HT-29 (cell line): Measurements from ENCODE around the gene NKAIN4. TPM values are rescaled to one million over a fixed set of nuclear protein-coding genes. Genes with fewer than 3 reads are reported as not detected.
"Not testable (repeated sequence)": the region's sequence is repeated elsewhere in the genome, so short reads cannot be mapped to it uniquely, and the experiment has no call there.

Experiments used
- DNase-seq: peaks from one replicate; pipeline ENCODE4 v3.0.0-alpha.2; 2015; ENCODE audit warnings: low spot score
- total RNA-seq: library from RNA; depleted of rRNA; stranded (reverse); fragments of >200 nt; shearing (Covaris generic); gene quantifications from 2 replicates; pipeline ENCODE4 v1.2.3, GENCODE V29; 2014

Gene NKAIN4
- total RNA-seq, 1 experiment from 2014 or later, result not detected

DNA sequence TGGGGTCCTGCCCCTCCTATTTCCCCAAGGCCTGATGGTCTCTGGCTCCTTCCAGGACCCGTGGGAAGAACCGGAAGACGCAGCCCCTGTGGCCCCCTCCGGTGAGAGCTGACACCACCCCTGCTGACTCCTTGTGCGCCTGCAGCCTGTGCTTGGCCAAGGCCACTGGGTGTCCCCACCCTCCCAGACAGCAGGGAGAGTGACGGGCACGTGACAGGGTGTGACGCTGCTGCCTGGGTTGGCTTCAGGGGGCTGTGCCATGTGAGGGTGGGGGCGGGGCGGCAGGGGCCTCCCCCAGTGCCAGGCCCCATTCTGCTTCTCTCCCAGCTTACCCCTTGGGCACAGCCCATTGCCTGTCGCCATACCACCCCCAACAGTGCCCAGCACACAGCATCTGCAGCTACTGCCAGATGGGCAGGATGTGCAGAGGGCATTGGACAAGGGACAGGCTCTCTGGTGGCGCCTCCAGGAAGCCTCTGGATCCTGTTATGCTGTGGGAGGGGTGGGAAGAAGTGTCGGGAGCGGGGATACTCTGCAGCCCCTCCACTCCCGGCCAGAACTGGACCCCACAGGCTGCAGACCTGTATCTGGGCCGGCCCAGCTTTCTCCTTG, 15.6 kb downstream of the NKAIN4 start:
- DNase-seq, result peak; percentile 30

DNA sequence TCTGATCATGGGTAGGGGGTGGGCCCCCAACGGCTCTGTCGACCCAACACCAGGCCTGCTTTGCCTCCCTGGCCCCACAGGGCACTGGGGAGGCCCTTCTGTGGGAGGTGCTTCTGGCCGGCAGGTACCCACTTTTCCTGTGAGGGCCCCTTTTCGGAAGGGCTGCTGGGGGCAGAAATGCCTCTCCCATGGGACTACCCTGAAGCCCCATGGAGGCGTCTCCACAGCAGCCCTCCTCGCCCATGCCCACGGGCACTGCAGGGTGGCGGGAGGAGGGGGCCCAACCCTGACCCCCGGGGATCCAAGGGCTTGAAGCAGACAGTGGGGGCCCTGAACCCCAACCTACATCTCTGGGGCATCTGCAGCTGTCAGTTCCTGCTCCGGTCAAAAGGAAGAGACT, 16.2 kb downstream of the NKAIN4 start:
- DNase-seq, result no peak

DNA sequence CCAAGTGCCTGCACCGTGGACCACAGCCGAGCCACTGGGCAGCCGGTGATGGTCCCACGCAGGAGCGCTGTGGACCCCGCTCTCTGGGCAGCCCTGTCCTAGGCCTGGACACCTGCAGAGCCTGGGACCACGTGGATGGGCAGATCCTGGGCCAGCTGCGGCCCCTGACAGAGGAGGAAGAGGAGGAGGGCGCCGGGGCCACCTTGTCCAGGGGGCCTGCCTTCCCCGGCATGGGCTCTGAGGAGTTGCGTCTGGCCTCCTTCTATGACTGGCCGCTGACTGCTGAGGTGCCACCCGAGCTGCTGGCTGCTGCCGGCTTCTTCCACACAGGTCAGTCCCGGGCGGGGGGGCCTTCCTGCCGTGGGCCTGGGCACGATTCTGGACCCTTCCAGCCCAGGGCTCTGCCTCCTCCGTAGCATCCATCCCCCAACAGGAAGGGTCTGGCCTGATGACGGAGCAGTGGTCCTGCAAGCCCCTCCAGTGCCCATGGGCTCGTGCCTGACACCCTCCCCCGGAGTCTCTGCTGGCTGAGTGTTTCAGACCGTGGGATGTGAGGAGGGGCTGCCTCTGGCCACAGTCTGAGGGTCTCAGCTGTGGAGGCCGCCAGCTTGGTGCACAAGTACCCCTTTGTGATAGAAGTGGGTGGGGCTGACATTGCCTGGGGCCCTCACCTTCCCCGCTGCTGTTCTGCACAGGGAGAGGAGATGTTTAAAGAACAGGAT, 18.0 kb downstream of the NKAIN4 start:
- DNase-seq, result no peak

DNA sequence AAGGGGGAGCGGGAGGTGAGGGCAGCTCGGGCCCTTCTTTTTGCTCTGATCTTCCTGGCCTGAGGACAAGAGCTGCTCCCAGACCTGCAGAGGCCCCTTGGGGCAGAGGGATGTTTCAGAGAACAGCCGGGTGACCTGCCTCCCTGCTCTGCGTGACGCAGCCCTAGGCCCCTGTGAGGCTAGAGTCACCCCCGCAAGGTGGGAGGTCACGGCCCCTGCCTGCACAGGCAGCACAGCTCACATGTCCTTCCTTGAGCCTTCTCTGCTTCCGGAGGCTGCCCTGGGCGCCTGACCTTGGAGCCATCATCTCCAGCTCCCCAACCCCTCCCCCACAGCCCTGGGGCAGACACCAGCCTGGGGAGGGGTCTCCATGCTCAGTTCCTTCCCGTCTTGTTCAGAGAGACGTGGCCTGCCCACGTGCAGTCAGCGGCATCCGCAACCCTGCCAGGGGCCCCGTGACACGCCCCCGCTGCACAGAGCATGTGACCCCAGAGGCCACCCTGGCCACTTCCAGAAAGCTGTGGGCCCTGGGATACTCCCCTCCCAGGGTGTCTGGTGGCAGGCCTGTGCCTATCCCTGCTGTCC, 18.8 kb downstream of the NKAIN4 start, which contains the start of gene BIRC7:
BIRC7 (plus strand) TSS at position 507 of the 585 bp plus-strand sequence. CDS start 192 bp downstream, outside the sequence.
- no peak for DNase-seq

- DNase-seq, result peak; percentile 80
Observed at GRCh38 chr20:63234693-63235398, 19.4 kb downstream of the NKAIN4 start.

- no peak for DNase-seq
Observed at GRCh38 chr20:63233924-63234323, 20.3 kb downstream of the NKAIN4 start.

GRCh38 chr20:63233061-63233344, 21.3 kb downstream of the NKAIN4 start:
- no peak for DNase-seq

DNA sequence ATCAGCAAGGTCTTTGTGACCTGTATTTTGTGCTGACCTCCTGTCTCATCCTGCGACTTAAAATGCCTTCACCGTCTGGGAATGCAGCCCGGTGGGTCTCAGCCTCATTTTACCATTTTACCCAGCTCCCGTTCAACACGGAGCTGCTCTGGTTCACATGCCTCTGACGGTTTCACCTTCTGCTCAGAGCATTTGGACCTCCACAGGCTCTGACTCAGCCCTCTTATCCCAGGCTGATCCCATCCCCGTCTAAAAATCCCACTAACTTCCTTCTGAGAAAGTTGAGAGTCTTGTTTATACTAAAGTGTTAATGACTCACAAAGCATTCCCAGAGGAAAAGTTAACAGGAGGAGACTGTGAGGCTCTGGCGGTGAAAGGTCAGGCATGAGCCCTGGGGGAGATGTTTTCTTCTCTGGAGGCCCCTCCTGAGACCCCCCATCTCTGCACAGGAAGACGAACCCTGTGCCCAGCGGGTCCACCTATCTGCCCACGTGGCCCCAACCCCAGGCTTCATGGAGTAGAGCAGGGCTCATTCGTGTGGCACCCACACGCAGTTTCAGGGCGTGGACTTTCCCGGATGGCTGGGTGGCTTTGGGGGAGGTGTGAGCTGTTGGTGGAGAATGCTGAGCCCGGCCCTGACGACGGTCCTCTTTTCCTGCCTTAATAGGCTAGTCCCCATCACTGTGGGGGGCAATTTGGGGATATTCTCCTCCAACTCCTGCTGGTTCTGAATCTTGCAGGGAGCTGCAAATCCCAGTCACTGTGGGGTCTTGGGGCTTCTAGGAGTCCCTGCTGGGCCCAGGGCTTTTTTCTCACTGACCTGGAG, 21.8 kb downstream of the NKAIN4 start:
- peak; percentile 87 for DNase-seq

GRCh38 chr20:63230800-63231268, 23.4 kb downstream of the NKAIN4 start:
- no peak for DNase-seq

GRCh38 chr20:63228806-63229205, 25.5 kb downstream of the NKAIN4 start:
- no peak for DNase-seq

DNA sequence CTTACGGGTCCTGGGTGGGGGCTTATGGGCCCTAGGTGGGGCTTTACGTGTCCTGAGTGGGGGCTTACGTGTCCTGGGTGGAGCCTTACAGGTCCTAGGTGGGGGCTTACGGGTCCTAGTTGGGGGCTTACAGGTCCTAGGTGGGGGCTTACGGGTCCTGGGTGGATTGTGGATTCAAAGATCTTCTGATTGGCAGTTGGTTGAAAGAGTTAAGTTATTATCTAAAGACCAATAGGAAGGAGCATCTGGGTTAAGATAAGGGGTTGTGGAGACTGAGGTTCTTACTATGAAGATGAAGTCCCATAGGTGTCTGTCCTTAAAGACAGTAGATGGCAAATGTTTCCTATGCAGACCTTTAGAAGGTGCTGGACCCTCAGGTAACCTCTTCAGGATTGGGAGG, 27.0 kb downstream of the NKAIN4 start:
- no peak for DNase-seq

DNA sequence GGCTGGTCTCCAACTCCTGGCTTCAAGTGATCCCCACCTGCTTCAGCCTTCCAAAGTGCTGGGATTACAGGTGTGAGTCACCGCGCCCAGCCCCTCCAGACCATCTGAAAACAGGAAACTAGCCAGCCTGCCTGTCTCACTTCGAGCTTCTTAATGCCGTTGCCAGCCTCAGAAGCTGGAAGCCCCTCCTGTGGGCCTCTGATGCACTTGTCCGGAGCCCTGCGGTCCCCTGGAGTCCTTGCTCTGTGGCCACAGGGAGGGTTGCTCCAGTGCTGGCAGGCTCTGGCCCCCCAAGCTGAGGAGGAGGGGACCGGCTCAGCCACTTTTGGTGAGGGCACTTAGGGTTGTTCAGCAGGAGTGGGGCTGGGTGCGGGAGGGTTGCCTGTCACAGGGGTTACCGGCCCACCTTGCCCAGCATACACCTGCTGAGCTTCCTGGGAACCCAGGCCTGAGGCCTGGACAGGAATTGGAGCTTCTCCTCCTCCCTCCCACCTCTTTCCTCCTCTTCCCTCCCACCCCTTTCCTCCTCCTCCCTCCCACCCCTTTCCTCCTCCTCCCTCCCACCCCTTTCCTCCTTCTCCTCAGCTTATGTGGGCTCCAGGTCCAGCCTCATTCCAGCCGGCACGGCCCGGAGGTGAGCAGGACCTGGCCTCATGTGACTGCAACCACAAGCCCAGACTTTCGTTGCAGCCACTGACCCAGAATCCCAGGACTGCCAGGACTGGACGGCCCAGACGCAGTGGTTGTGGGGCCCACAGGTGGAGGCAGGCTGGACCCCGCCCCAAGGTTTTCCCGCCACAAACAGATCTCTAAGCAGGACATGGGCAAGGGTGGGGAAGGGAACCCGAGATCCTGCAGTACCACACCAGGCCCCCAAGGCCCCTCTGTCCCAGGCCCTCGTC, 28.0 kb downstream of the NKAIN4 start:
- DNase-seq, result peak; percentile 32

DNA sequence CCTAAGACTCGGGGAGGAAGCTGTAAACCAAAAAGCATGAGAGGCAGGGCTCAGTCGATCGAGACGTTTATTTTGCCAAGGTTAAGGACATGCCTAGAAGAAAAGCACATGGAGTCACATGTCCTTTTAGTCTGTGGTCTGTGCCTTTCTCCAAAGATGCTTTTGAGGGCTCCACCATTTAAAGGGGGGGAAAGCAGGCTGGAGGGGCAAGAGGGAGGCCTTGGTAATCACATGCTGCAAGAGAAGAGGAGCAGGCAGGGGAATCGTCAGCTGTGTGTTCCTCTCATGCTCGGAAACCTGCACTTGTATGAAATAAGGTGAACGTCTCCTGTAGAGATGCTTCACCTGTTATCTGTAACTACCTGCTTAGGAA, 29.2 kb downstream of the NKAIN4 start:
- DNase-seq, result no peak

DNA sequence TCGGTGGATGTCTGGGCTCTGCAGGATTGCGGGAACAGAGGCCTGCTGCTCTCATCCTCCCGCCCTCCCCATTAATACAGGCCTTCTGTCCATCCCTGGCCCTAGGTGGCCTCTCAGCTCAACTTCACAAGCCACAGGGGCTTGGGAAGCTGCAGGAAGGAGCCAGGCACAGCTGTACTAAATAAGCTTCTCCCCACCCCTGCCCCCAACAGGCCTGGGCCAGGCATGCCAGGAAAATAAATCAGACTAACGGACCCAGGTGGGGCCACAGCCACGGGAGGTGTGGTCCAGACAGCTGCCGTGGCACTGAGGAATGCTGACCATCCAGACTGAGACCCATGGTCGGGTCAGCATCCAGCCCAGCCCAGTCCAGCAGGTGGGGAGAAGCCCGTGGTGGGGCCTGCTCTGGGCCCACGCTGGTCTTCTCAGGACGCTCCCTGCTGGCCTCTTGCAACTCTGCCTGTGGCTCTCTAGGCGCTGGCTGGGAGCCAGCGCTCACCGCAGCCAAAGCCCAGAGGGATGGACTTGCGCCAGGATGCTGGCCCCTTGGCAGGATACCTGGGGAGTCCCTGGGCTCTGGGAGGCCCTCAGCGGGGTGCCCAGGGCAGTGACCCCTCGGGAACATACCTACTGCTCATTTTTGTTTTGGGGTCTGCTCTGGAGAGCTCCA, 29.7 kb downstream of the NKAIN4 start:
- DNase-seq, result peak; percentile 93

DNA sequence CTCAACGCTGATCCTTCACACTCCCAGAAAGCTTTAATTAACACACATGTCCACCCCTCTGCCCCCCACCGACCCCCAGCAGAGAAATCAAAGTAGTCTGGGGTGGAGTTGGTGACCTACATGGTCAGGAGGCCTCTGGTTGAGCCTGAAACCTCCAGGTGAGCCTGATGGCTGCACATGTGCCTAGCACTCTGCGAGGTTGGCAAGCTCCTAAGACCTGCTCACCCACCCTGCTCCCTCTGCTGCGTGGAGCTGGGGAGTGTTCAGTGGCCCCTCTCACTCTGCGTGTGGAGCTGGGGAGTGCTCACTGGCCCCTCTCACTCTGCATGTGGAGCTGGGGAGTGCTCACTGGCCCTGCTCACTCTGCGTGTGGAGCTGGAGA, 30.4 kb downstream of the NKAIN4 start:
- DNase-seq, result no peak

DNA sequence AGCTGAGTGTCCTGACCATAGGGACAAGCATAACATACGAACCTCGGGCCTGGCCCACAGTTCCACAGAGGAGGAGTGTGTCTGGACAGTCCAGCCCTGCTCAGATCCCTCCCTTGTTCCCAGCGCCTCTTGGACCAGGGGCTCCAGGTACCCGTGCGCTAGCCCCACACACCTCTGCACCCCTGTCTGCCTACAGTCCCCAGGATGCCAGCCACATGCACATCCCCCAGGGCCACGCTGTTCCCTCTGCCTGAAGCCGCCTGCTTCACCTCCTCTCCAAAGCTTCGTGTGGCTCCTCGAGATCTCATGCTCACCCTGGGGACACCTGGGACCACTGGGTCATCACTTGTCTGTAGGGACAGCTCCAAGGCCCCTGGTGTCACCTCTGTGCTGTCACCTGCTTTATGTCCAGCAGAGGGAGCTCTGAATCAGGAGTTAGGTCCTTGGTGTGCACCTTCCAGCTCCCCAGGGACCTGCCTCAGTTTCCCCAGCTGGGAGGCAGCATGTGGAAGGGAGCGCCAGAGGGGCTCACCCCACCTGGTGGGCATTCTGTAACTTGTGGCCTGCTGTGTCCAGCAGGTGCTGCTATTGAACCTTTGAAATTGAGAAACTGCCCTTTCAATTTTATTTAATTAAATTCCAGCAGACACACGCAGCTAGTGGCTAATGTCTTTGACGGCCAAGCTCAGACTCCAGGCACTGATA, 31.0 kb downstream of the NKAIN4 start:
- DNase-seq, result peak; percentile 78

DNA sequence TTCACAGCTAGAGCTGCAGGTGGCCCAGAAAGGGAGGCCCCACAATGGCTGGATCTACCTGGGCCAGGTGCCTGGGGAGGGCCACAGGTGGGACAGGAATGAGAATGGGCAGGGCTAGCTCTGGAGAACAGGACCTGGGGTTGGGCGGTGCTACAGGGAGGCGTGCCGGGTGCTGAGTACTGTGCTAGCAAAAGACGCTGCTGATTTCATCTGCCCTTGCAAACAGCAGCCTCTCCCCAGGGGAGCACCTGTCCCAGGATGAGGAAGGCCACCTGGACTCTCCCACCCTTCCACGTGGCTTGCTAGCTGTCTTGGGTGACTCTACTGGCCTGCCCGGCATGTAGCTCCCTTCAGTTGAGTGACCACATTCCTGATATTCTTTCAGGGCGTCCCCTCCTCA, 31.7 kb downstream of the NKAIN4 start:
- DNase-seq, result peak; percentile 31

DNA sequence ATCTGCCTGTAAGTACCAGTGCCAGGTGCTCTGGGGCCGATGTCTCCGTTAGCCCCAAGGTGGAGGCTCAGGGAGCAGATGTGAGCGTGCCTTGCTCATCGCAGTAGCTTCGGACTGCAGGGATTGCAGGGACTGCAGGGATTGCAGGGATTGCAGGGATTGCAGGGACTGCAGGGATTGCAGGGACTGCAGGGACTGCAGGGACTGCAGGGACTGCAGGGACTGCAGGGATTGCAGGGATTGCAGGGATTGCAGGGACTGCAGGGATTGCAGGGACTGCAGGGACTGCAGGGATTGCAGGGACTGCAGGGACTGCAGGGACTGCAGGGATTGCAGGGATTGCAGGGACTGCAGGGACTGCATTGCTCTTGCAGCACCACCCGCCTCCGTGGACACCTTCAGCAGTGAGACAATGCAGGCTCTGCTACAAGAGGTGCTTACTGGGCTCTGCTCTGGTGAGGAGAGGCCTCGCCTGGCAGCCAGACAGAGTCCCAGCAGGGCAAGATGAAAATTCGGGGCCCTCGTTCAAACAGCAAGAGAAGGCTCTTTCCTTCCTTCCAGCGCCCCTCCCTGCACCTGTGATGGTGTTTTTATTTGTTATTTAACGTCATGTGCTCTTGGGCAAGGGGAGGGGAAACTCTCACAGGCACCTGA, 32.7 kb downstream of the NKAIN4 start:
- DNase-seq, result not testable (repeated sequence)
